ENCODE results near the gene C7orf25.

Gene C7orf25

GRCh38 chr7:42911454-42912447 lies at the start of gene C7orf25:
Gene C7orf25, minus strand, starts transcription at chr7:42912070. Its CDS starts 1,170 bp downstream, at chr7:42910900.
- Histone ChIP-seq H3K27me3 (replicated peaks; ENCODE audit: insufficient read depth, low read length) (no peaks in the 10 kb centered on the region), H3K79me2 (ENCODE audit: low read length) (no peaks in the 10 kb centered on the region), H3K27ac (ENCODE audit: low read length) (peak within 1 kb of the TSS; percentile 15; the same call in 1 of the 2 replicates), H3K9me3 (replicated peaks; ENCODE audit: insufficient read depth, low read length) (no peaks in the 10 kb centered on the region), H4K20me1 (ENCODE audit: insufficient read depth, low read length) (no peaks in the 10 kb centered on the region), H3K4me2 (ENCODE audit: low read depth, low read length) (peak within 1 kb of the TSS; percentile 77), H3K4me1 (ENCODE audit: low read length) (peaks cover 27% of the 10 kb centered on the region), H3K9ac (ENCODE audit: low read length) (peak within 1 kb of the TSS; percentile 48; the same call in 1 of the 2 replicates), H2AFZ (ENCODE audit: low read length) (peak within 1 kb of the TSS; percentile 57), H3K4me3 (ENCODE audit: low read length) (peak within 1 kb of the TSS; percentile 67), H3K36me3 (replicated peaks; ENCODE audit: insufficient read depth, low read length) (no peaks in the 10 kb centered on the region), H3K9me2 (replicated peaks; ENCODE audit: insufficient read depth, low read length) (no peaks in the 10 kb centered on the region), H3F3A (ENCODE audit: insufficient read depth, low read length) (peaks cover 26% of the 10 kb centered on the region)
- TF ChIP-seq EZH2phosphoT487 (IDR thresholded peaks at IDR 0.05; ENCODE audit: low read length) (no peak), CTCF (IDR thresholded peaks at IDR 0.05; ENCODE audit: low read length) (peak; percentile 7; the same call in 1 of the 2 replicates)
- DNase-seq = peak; percentile 95

GRCh38 chr7:42961170-42961569 lies 49.3 kb upstream of the C7orf25 start:
- Histone ChIP-seq H3K9ac (ENCODE audit: low read length) (no peak overlapping the region), H3K27me3 (replicated peaks; ENCODE audit: insufficient read depth, low read length) (no peaks in the 10 kb centered on the region), H3K36me3 (replicated peaks; ENCODE audit: insufficient read depth, low read length) (no peaks in the 10 kb centered on the region), H3K4me2 (ENCODE audit: low read depth, low read length) (no peak overlapping the region), H3K4me1 (ENCODE audit: low read length) (peaks cover 5% of the 10 kb centered on the region; the same call in 1 of the 2 replicates), H3K9me3 (replicated peaks; ENCODE audit: insufficient read depth, low read length) (no peaks in the 10 kb centered on the region), H3K27ac (ENCODE audit: low read length) (no peak overlapping the region), H3F3A (ENCODE audit: insufficient read depth, low read length) (no peaks in the 10 kb centered on the region), H3K79me2 (ENCODE audit: low read length) (no peaks in the 10 kb centered on the region), H3K9me2 (replicated peaks; ENCODE audit: insufficient read depth, low read length) (no peaks in the 10 kb centered on the region), H2AFZ (ENCODE audit: low read length) (no peak overlapping the region), H4K20me1 (ENCODE audit: insufficient read depth, low read length) (no peaks in the 10 kb centered on the region), H3K4me3 (ENCODE audit: low read length) (no peak overlapping the region)
- TF ChIP-seq EZH2phosphoT487 (IDR thresholded peaks at IDR 0.05; ENCODE audit: low read length) = no peak
- DNase-seq = no peak

DNA sequence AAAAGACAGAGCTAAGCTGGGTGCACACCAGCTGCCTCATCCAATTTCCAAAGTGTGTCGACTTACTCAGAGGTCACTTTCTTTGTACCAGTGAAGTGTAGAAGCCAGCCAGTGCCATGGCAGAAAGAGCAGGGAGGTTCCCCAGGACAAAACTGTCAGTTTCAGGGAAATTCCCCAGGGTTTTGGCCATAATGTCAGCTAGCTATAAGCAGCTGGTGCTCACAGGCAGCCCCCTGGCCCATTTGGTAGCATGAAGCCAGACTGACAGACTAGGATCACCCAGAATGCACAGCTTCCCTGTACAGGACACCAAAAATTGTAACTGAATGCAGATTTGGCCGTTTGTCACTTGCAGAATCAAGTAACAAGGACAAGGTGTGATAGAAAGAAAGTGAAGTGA lies 48.9 kb upstream of the C7orf25 start:
- no peak for DNase-seq
- Histone ChIP-seq H3K79me2 (ENCODE audit: low read length) (no peaks in the 10 kb centered on the region), H3K4me2 (ENCODE audit: low read depth, low read length) (no peak overlapping the region), H3F3A (ENCODE audit: insufficient read depth, low read length) (no peaks in the 10 kb centered on the region), H3K27me3 (replicated peaks; ENCODE audit: insufficient read depth, low read length) (no peaks in the 10 kb centered on the region), H3K9ac (ENCODE audit: low read length) (no peak overlapping the region), H3K9me3 (replicated peaks; ENCODE audit: insufficient read depth, low read length) (no peaks in the 10 kb centered on the region), H3K4me1 (ENCODE audit: low read length) (peaks cover 5% of the 10 kb centered on the region; the same call in 1 of the 2 replicates), H3K4me3 (ENCODE audit: low read length) (no peak overlapping the region), H3K27ac (ENCODE audit: low read length) (no peak overlapping the region), H3K36me3 (replicated peaks; ENCODE audit: insufficient read depth, low read length) (no peaks in the 10 kb centered on the region), H2AFZ (ENCODE audit: low read length) (no peak overlapping the region), H3K9me2 (replicated peaks; ENCODE audit: insufficient read depth, low read length) (no peaks in the 10 kb centered on the region), H4K20me1 (ENCODE audit: insufficient read depth, low read length) (no peaks in the 10 kb centered on the region)
- TF ChIP-seq EZH2 (optimal IDR thresholded peaks at IDR 0.05; ENCODE audit: low read depth, low read length) (no peak), EZH2phosphoT487 (IDR thresholded peaks at IDR 0.05; ENCODE audit: low read length) (no peak), CTCF (IDR thresholded peaks at IDR 0.05; ENCODE audit: low read length) (no peak)

Measured in MM.1S (cell line).